Measurements from ENCODE around the gene TOGARAM2. TPM values are rescaled to one million over a fixed set of nuclear protein-coding genes. Genes with fewer than 3 reads are reported as not detected.

Gene TOGARAM2
- total and polyA plus RNA-seq, 2 experiments from 2014 or later = 1.8 TPM

- TF ChIP-seq REST (IDR thresholded peaks at IDR 0.05; ENCODE audit: unreplicated experiment) = no peak
- TF ChIP-seq EZH2 (IDR thresholded peaks at IDR 0.05; ENCODE audit: low read depth, unreplicated experiment) = no peak
- no peak for TF ChIP-seq EZH2phosphoT487 (IDR thresholded peaks at IDR 0.05; ENCODE audit: unreplicated experiment)
Measured at GRCh38 chr2:29000956-29001355, 19.9 kb downstream of the TOGARAM2 start (continued).

GRCh38 chr2:29001806-29002205, 20.7 kb downstream of the TOGARAM2 start:
- Histone ChIP-seq H3F3A (replicated peaks; ENCODE audit: low read depth) (no peaks in the 10 kb centered on the region), H3K36me3 (ENCODE audit: insufficient read depth) (no peaks in the 10 kb centered on the region), H3K4me1 (ENCODE audit: insufficient read depth) (no peaks in the 10 kb centered on the region; the same call in 1 of the 2 replicates), H3K27ac (ENCODE audit: low read depth) (no peak overlapping the region), H3K9me2 (ENCODE audit: insufficient read depth) (no peaks in the 10 kb centered on the region), H3K4me2 (no peak overlapping the region), H3K27me3 (ENCODE audit: insufficient read depth) (no peaks in the 10 kb centered on the region), H4K20me1 (replicated peaks; ENCODE audit: insufficient read depth) (no peaks in the 10 kb centered on the region), H3K79me2 (replicated peaks; ENCODE audit: insufficient read depth) (no peaks in the 10 kb centered on the region), H2AFZ (no peak overlapping the region), H3K4me3 (no peak overlapping the region)
- Mint-ChIP-seq H3K27me3 (ENCODE audit: insufficient read depth, low read depth, poor library complexity) (peaks cover 10% of the 10 kb centered on the region), H3K27ac (no peak overlapping the region), H3K36me3 (ENCODE audit: low read depth) (no peaks in the 10 kb centered on the region), H3K4me1 (peaks cover 5% of the 10 kb centered on the region; the same call in 2 of the 3 replicates), H3K4me3 (no peak overlapping the region), H3K9me3 (no peaks in the 10 kb centered on the region)
- no peak for DNase-seq (ENCODE audit: low spot score)
- ATAC-seq = no peak
- no peak for TF ChIP-seq CREB1 (CRISPR knock-in tag; IDR thresholded peaks at IDR 0.05; ENCODE audit: low read depth)
- no peak for TF ChIP-seq EZH2 (IDR thresholded peaks at IDR 0.05; ENCODE audit: low read depth, unreplicated experiment)
- TF ChIP-seq, protein P1, sequence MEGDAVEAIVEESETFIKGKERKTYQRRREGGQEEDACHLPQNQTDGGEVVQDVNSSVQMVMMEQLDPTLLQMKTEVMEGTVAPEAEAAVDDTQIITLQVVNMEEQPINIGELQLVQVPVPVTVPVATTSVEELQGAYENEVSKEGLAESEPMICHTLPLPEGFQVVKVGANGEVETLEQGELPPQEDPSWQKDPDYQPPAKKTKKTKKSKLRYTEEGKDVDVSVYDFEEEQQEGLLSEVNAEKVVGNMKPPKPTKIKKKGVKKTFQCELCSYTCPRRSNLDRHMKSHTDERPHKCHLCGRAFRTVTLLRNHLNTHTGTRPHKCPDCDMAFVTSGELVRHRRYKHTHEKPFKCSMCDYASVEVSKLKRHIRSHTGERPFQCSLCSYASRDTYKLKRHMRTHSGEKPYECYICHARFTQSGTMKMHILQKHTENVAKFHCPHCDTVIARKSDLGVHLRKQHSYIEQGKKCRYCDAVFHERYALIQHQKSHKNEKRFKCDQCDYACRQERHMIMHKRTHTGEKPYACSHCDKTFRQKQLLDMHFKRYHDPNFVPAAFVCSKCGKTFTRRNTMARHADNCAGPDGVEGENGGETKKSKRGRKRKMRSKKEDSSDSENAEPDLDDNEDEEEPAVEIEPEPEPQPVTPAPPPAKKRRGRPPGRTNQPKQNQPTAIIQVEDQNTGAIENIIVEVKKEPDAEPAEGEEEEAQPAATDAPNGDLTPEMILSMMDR (conservative IDR thresholded peaks at IDR 0.05; ENCODE audit: low read depth in 2 of 2) = no peak
- no peak for TF ChIP-seq STAT1 (IDR thresholded peaks at IDR 0.05; ENCODE audit: unreplicated experiment)
- TF ChIP-seq ETS1 (IDR thresholded peaks at IDR 0.05) = no peak
- no peak for TF ChIP-seq JUNB (IDR thresholded peaks at IDR 0.05; ENCODE audit: unreplicated experiment)
- no peak for TF ChIP-seq ZNF462 (CRISPR knock-in tag; IDR thresholded peaks at IDR 0.05)

Measured in GM23338 (cell line).